GM19025 (cell line): ENCODE data around the gene BRIP1.
"Not testable (repeated sequence)": the region's sequence is repeated elsewhere in the genome, so short reads cannot be mapped to it uniquely, and the experiment has no call there.

Experiments used
- ATAC-seq: cut with Tn5 transposase; IDR thresholded peaks from one replicate; pipeline ENCODE4 v1.9.1; 2021; ENCODE audit warnings: mild to moderate bottlenecking, low read depth, moderate library complexity; ENCODE audit not compliant: unreplicated experiment

BRIP1 gene

GRCh38 chr17:61868074-61868473, 4.7 kb upstream of the BRIP1 start:
- ATAC-seq: no peak

- no peak for ATAC-seq
Measured at GRCh38 chr17:61867033-61867432, 3.7 kb upstream of the BRIP1 start.

DNA sequence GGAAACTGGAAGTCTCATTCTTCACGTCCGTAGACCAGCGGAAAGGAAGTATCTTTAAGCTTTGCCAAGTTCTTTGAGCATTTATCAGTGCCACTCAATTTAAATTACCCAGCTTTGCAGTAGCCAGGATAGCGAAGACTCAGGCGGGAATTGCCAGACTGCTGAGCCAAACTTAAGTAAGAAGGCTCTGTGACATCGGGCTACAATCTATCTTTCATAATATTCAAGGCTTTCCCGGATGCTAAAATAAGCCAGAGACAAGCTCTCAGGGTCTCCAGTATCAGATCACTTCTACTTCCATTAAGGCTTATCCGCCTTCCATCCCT, 436 bp upstream of the BRIP1 start:
- peak; percentile 9 for ATAC-seq

DNA sequence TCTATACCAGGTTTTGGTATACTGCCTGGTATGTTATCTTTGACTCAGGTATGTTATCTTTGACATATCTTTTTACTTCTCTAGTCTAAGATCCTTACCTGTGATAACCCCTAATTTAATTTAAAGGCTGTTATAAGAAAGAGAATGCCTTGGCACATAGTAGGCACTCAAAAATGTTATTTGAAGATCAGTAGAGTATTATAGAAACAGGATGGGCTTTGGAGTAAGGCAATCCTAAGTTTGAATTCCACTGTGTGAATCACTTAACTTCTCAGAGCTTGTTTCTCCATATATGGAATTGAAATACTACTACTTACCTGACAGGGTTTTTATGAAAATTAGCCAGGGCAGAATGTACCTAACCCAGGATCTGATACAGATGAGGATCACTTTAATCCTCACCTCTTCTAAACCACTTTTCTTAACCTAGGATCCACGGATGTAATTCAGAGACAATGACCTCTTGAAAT, 1.2 kb downstream of the BRIP1 start:
- no peak for ATAC-seq

DNA sequence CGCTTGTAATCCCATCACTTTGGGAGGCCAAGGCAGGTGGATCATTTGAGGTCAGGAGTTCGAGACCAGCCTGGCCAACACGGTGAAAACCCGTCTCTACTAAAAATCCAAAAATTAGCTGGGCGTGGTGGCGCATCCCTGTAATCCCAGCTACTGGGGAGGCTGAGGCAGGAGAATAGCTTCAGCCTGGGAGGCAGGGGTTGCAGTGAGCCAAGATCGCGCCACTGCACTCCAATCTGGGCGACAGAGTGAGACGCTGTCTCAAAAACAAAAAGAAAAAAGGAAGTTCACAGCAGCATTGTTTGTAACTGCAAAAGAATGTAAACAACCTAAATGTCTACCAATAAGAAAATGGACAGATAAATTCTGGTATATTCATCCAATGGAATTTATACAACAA, 2.9 kb downstream of the BRIP1 start:
- ATAC-seq: not testable (repeated sequence)

DNA sequence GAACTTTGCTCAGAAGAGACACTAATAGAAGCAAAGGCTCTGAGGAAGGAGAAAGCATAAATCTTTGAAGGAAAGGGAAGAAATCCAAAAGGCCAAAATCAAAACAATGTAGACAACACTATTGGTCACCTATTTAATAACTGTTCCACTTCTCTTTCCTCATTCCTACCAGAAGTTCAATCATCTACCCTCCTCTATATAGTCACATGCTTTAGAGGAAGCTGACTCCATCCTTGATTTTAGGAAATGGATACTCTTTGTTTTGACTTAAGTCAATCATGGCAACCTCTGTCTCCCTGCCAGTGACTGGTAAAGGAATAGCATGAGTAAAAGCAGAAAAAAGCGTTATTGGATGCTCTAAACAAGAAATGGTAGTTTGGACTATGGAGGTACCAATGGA, 7.3 kb downstream of the BRIP1 start:
- ATAC-seq: no peak

- ATAC-seq: no peak
Measured at GRCh38 chr17:61852857-61853256, 10.5 kb downstream of the BRIP1 start.

DNA sequence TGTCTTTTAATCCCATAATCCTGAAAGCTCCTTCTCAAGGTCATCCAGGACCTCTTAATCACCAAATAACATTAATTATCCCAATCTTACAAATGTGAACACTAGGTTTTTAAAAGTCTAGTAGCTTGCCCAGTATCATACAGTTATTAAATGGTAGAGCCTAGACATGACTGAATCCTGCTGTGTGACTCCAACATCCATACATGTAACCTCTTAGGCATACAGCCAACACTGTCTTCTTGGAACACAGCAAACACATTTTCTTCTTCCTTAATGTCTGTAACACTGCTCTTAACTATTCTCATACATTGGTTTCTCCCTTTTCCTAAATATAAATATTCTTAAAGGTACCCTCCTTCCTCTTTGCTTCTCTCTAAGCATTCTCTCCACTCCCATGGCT, 13.7 kb downstream of the BRIP1 start:
- no peak for ATAC-seq

DNA sequence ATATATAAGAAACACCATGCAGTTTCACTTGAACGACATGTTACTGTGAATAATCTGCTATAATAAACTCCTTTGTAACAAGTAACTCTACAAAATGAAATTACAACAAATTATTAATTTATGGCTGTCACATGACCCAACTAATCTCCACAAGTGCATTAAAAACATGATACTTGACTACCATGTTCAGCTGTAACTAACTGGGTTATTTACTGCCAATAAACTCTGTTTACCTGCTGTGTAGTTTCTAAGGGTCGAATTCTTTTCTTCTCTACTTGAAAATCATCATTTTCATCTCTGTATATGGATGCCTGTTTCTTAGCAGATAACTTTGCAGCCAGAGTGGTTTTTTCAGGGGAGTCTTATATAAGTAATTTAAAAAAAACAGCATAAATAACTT, 14.4 kb downstream of the BRIP1 start:
- ATAC-seq: no peak

DNA sequence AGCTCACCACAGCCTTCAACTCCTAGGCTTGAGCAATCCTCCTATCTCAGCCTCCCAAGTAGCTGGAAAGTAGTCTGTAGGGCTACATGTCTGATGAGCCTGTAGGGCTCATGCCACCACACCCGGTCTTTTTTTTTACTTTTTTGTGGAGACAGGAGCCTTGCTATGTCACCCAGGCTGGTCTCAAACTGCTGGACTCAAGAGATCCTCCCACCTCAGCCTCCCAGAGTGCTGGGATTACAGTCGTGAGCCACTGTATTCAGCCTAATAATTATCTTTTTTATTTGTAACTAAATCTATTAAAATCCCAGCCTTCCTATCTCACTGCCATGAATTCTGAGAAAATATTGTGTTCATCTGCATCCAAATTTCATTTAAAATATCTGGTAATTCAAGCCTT, 15.1 kb downstream of the BRIP1 start:
- no peak for ATAC-seq

DNA sequence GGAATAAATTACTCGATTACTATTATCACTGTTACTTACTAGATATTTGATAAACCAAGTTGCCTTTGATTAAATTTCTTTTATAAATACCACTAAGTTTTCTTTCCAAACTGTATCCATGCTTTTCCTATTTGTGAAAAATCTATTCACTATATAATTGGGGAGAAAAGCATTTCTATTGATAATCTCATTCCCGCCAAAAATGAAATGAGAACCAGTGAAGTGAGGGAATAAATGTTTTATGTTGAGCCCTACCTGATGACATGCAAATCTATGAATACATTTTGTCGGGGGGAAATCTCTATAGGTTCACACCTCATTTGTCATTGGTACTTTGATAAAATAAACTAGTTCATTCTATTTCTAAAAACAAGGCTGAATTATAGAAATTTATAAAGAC, 15.7 kb downstream of the BRIP1 start:
- ATAC-seq: no peak

- ATAC-seq: no peak
Measured at GRCh38 chr17:61846761-61847375, 16.5 kb downstream of the BRIP1 start.

GRCh38 chr17:61846088-61846487, 17.2 kb downstream of the BRIP1 start:
- ATAC-seq: no peak

DNA sequence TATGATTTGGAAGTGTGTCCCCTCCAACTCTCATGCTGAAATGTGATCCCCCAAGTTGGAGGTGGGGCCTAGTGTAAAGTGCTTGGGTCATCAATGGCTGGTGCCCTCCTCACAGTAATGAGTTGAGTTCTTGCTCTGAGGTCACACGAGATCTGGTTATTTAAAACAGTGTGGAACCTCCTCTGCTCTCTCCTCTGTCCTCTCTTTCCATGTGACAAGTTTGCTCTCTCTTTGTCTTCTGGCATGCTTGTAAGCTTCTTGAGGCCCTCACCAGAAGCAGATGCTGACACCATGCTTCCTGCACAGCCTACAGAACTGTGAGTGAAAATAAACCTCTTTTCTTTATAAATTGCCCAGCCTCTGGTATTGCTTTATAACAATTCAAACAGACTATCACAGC, 19.9 kb downstream of the BRIP1 start:
- no peak for ATAC-seq

DNA sequence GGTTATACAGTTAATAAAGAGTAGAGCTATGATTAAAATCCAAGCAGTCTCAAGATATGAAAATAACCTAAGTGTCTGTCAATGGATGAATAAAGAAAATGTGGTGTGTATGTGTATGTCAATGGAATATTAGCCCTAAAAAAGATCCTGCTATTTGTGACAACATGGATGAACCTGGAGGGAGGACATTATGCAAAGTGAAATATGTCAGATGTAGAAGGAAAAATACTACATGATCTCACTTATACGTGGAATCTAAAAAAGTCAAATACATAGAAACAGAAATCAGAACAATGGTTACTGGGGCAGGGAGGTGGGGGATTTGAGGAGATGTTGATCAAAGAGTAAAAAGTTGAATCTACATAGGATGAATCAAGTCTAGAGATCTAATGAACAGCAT, 20.4 kb downstream of the BRIP1 start:
- no peak for ATAC-seq

GRCh38 chr17:61839300-61839786, 24.0 kb downstream of the BRIP1 start:
- no peak for ATAC-seq

- ATAC-seq: no peak
Measured at GRCh38 chr17:61837175-61838051, 25.9 kb downstream of the BRIP1 start.

DNA sequence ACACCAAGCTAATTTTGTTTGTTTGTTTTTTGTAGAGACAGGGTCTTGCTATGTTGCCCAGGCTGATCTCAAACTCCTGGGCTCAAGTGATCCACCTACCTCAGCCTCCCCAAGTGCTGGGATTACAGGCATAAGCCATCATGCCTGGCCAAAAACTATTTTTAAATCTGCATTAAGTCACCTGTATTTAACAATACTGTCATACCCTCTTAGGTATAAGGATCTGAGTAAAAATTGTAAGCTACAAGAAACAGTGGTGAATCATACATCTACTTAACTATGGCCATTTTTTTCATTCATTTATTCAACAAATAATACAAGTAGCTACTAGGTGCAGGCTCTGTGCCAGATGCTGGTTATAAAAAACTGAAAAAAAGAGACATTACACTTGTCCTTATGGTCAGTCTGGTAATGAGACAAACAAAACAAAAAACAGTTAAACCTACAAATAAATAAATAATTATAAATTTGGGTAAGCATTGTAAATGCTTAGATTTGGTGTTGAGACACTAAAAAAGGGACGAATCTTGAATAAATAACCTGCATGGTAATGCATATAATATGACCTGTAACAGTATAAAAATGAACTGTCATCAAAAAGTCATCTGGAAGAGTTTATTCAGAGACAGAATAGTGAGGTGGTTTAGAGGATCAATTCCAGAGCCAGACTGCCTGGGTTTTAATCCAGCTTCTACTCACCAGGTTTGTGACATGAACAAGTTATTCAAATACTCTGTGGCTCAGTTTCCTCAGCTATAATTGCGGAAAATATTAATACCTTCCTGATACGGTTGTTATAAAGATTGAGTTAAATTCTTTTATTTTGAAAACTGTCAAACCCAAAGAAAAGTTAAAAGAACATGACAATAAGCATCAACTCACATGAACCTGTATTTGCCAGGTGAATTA, 26.8 kb downstream of the BRIP1 start:
- ATAC-seq: no peak

GRCh38 chr17:61835606-61836005, 27.7 kb downstream of the BRIP1 start:
- no peak for ATAC-seq

GRCh38 chr17:61834610-61835009, 28.7 kb downstream of the BRIP1 start:
- no peak for ATAC-seq
